T1000 (cell line): ENCODE measurements around the gene CRNN.

ENCODE experiments used
- DNase-seq: peaks from one replicate; lab custom pipeline; 2025; ENCODE audit warnings: mixed read lengths; lab: John Stamatoyannopoulos, UW

CRNN gene

GRCh38 chr1:152419917-152420316 is 5.9 kb upstream of the CRNN start:
- no peak for DNase-seq

- DNase-seq = no peak
Observed at GRCh38 chr1:152415454-152416227, 1.6 kb upstream of the CRNN start.

- no peak for DNase-seq
Observed at GRCh38 chr1:152412756-152413155, 1.3 kb downstream of the CRNN start.

GRCh38 chr1:152411134-152411533 is 2.9 kb downstream of the CRNN start:
- no peak for DNase-seq

GRCh38 chr1:152410599-152410998 is 3.5 kb downstream of the CRNN start:
- no peak for DNase-seq

- DNase-seq = no peak
Observed at GRCh38 chr1:152410028-152410427, 4.0 kb downstream of the CRNN start.

- no peak for DNase-seq
Observed at GRCh38 chr1:152408664-152409063, 5.4 kb downstream of the CRNN start.

GRCh38 chr1:152398812-152399698 is 15.0 kb downstream of the CRNN start:
- no peak for DNase-seq

- DNase-seq = no peak
Observed at GRCh38 chr1:152397474-152397873, 16.6 kb downstream of the CRNN start.

GRCh38 chr1:152394151-152394550 is 19.9 kb downstream of the CRNN start:
- DNase-seq = no peak

GRCh38 chr1:152392909-152393308 is 21.2 kb downstream of the CRNN start:
- DNase-seq = no peak

- DNase-seq = no peak
Observed at GRCh38 chr1:152388889-152389288, 25.2 kb downstream of the CRNN start.

- no peak for DNase-seq
Observed at GRCh38 chr1:152386940-152387339, 27.1 kb downstream of the CRNN start.

GRCh38 chr1:152380932-152381331 is 33.1 kb downstream of the CRNN start:
- DNase-seq = no peak

- no peak for DNase-seq
Observed at GRCh38 chr1:152374451-152374850, 39.6 kb downstream of the CRNN start.

- no peak for DNase-seq
Observed at GRCh38 chr1:152372672-152373071, 41.4 kb downstream of the CRNN start.

GRCh38 chr1:152367436-152367835 is 46.6 kb downstream of the CRNN start:
- DNase-seq = no peak

- DNase-seq = no peak
Observed at GRCh38 chr1:152359906-152360305, 54.2 kb downstream of the CRNN start, which contains the start of gene FLG2. FLG2 (minus strand) TSS chr1:152360006; CDS start chr1:152358884, 1,122 bp downstream.
